Bronchial epithelial cell (primary cell): ENCODE results near the gene NRXN3. TPM values are rescaled to one million over a fixed set of nuclear protein-coding genes. Genes with fewer than 3 reads are reported as not detected.

Experiments
- DNase-seq: peaks from one replicate; pipeline ENCODE4 v3.0.0-alpha.2; 2010; ENCODE audit warnings: low read depth
- FAIRE-seq: peaks from 2 replicates; lab custom pipeline; 2011; peaks lifted over from hg19 to GRCh38; lab: Jason Lieb, UNC
- H3K27me3 ChIP-seq: 2 replicates; pipeline ENCODE4 v1.5.1; 2011; ENCODE audit warnings: low read length; ENCODE audit not compliant: control insufficient read depth, insufficient read depth
- H3K36me3 ChIP-seq: 2 replicates; pipeline ENCODE4 v1.5.1; 2011; ENCODE audit warnings: low read length; ENCODE audit not compliant: control insufficient read depth, insufficient read depth
- H3K4me3 ChIP-seq: 2 replicates; pipeline ENCODE4 v1.5.1; 2011; ENCODE audit warnings: mild to moderate bottlenecking, low read depth, low read length, control low read depth
- total RNA-seq: library from RNA; depleted of rRNA; stranded (reverse); fragments of >200 nt; gene quantifications from 2 replicates; pipeline ENCODE4 v1.2.1, GENCODE V29; 2014
- TF ChIP-seq, protein P1 (sequence below): IDR thresholded peaks from 2 replicates; pipeline ENCODE4 v1.5.1; 2011; ENCODE audit warnings: mild to moderate bottlenecking, moderate library complexity, low read length, control low read depth, inconsistent platforms; ENCODE audit not compliant: insufficient read depth, severe bottlenecking

The NRXN3 gene
- total RNA-seq, 1 donor from 2014 or later, result under 0.01 TPM

DNA sequence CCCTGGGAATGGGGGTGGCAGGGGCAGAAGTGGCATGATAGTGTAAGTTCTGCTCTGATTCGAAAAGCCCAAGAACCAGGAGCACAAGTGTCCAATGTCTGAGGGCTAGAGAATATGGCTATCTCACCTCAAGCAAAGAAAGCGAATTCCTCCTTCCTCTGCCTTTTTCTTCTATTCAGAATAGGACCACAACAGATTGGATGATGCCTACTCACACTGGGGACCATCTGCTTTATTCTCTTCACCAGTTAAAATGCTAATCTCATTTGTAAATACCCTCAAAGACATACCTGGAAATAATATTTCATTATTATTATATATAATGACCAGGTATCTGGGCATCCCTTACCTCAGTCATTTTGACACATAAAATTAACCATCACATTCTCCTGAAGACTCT, 808.7 kb downstream of the NRXN3 start:
- DNase-seq (no peak), FAIRE-seq (no peak)
- TF ChIP-seq, protein P1, sequence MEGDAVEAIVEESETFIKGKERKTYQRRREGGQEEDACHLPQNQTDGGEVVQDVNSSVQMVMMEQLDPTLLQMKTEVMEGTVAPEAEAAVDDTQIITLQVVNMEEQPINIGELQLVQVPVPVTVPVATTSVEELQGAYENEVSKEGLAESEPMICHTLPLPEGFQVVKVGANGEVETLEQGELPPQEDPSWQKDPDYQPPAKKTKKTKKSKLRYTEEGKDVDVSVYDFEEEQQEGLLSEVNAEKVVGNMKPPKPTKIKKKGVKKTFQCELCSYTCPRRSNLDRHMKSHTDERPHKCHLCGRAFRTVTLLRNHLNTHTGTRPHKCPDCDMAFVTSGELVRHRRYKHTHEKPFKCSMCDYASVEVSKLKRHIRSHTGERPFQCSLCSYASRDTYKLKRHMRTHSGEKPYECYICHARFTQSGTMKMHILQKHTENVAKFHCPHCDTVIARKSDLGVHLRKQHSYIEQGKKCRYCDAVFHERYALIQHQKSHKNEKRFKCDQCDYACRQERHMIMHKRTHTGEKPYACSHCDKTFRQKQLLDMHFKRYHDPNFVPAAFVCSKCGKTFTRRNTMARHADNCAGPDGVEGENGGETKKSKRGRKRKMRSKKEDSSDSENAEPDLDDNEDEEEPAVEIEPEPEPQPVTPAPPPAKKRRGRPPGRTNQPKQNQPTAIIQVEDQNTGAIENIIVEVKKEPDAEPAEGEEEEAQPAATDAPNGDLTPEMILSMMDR, result no peak
- Histone ChIP-seq H3K36me3 (no peaks in the 10 kb centered on the region), H3K27me3 (no peaks in the 10 kb centered on the region), H3K4me3 (no peak overlapping the region)

DNA sequence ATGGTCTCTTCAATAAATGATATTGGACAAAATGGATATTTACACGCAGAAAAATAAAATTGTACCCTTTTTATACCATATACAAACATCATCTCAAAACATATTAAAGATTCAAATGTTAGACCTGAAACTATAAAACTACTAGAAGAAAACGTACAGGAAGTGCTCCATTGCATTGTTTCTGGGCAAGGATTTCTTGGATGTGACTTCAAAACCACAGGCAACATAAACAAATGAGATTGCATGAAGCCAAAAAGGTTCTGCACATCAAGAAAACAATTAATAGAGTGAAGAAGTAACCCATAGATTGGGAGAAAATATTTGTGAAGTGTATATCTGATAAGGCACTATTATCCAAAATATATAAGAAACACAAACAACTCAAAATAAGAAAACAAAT, 812.4 kb downstream of the NRXN3 start:
- TF ChIP-seq, protein P1, result no peak
- no peaks in the 10 kb centered on the region for H3K36me3 ChIP-seq
- no peaks in the 10 kb centered on the region for H3K27me3 ChIP-seq
- no peak for FAIRE-seq
- DNase-seq, result no peak
- no peak overlapping the region for H3K4me3 ChIP-seq

DNA sequence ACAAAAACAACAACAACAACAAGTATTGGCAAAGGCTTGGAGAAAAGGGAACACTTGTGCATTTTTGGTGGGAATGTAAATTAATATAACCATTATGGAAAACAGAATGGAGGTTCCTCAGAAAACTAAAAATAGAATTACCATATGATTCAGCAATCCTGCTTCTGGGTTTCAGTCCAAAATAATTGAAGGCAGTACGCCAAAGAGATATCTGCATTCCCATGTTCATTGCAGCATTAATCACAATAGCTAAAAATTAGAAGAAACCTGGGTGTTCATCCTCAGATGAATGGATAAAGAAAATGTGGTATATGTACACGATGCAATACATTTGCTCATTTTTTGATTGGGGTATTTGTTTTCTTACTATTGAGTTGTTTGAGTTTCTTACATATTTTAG, 813.0 kb downstream of the NRXN3 start:
- H3K27me3 ChIP-seq, result no peaks in the 10 kb centered on the region
- FAIRE-seq (no peak), DNase-seq (no peak)
- H3K4me3 ChIP-seq, result no peak overlapping the region
- H3K36me3 ChIP-seq, result no peaks in the 10 kb centered on the region
- TF ChIP-seq, protein P1, result no peak

DNA sequence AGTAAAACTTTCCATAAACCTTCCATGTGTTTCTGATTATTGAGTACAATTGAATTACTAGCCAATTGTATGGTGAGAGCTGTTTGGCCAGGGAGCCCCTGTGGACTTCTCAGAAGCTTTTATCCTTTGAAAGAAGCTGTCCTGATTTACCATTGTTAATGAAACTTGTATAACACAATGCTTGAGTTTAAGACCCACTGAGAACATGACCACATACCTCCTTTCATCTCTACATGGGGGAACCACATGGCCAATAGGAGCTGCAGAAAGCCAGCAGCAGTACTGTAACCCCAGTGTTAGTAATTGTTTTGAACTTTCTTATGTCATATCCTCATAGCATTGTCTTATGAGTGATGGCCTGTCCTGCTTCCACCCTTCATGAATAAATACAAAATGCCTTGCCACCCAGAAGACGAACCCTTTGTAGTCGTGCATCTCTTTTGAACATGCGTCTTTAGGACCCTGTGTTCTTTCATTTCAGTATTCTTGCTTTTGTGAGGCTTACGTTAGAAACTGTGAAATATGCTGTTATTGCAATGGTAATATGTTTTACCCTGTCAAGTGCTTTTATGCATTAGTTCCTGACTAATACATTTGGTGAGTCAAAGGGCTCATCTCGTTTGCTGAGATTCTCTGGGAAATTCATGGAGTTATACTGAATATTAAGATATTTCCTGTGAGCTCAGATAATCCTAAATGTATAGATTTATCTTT, 815.7 kb downstream of the NRXN3 start:
- TF ChIP-seq, protein P1, result no peak
- H3K4me3 ChIP-seq, result no peak overlapping the region
- no peaks in the 10 kb centered on the region for H3K36me3 ChIP-seq
- no peak for DNase-seq
- no peak for FAIRE-seq
- H3K27me3 ChIP-seq, result no peaks in the 10 kb centered on the region

DNA sequence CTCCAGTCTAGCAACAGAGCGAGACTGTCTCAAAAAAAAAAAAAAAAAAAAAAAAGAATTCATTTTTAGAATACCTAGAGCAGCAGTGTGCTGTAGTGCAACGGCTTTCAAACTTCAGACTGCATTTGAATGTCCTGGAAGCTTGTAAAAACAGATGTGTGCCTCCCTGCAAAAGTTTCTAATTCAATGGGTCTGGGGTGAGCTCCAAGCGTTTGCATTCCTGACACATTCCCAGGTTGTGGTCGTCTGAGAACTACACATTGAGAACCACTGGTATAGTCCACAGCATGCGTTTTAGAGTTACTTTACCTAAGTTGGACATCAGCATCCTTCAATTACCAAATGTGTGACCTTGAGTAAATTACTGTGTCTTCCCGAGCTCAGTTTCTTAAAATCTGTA, 816.8 kb downstream of the NRXN3 start:
- FAIRE-seq (no peak), DNase-seq (no peak)
- TF ChIP-seq, protein P1, result no peak
- no peak overlapping the region for H3K4me3 ChIP-seq
- H3K27me3 ChIP-seq, result no peaks in the 10 kb centered on the region
- H3K36me3 ChIP-seq, result no peaks in the 10 kb centered on the region

DNA sequence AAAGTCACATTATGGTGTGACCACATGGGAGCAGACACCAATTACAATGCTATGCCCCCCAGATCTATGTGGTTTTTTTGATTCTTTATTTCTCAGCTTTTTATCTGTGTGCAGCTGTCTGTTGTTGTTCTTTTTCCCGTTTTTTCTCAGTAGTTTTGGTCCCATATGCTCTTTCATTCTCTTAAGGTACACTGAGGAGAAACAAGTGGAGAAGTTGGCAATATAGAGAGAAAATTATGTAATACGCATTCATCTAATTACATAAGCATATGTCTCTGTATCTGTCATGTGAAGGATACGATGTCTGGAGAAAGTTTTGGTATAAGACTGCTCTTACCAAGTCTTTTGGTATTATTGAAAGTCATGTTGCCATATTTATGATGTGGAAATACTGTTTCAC, 819.0 kb downstream of the NRXN3 start:
- no peaks in the 10 kb centered on the region for H3K36me3 ChIP-seq
- H3K4me3 ChIP-seq, result no peak overlapping the region
- TF ChIP-seq, protein P1, result no peak
- FAIRE-seq, result no peak
- no peaks in the 10 kb centered on the region for H3K27me3 ChIP-seq
- DNase-seq, result no peak
